Gastrocnemius medialis (tissue), 4 donors: ENCODE results near the gene TMEM50B.

Experiments
- CTCF ChIP-seq, 5 experiments: fragments of 450-650 bp in 3 of 5; fragments of 200-600 bp in 2 of 5; sonication (generic) in 2 of 5; IDR thresholded peaks in 4 of 5; conservative IDR thresholded peaks in 1 of 5; 1 replicate in 4 of 5; 2 replicates in 1 of 5; pipeline ENCODE4 v1.5.1; 2016 to 2019; ENCODE audit warnings: antibody characterized with exemption in 5 of 5, mild to moderate bottlenecking in 3 of 5, moderate library complexity in 3 of 5
- POLR2A ChIP-seq, 2 donors: fragments of 450-650 bp; IDR thresholded peaks; one replicate each; pipeline ENCODE4 v1.6.1; 2017; ENCODE audit warnings: antibody characterized with exemption in 2 of 2, mild to moderate bottlenecking in 2 of 2, moderate library complexity in 2 of 2

GRCh38 chr21:33455686-33456446, 23.9 kb downstream of the TMEM50B start:
- TF ChIP-seq CTCF (IDR thresholded peaks at IDR 0.05 in 4 of 5, conservative IDR thresholded peaks at IDR 0.05 in 1 of 5) (no peak), POLR2A (IDR thresholded peaks at IDR 0.05) (no peak)
